NCI-H146 treated with DMSO at 0.1 percent for 48 hours (cell line): Measurements from ENCODE around the gene TMEM30B.
"Not testable (repeated sequence)": the region's sequence is repeated elsewhere in the genome, so short reads cannot be mapped to it uniquely, and the experiment has no call there.

Source experiments
- DNase-seq: peaks from one replicate; lab custom pipeline; 2025; ENCODE audit not compliant: unreplicated experiment; lab: John Stamatoyannopoulos, UW

The TMEM30B gene

GRCh38 chr14:61266891-61267740 lies 14.0 kb downstream of the TMEM30B start:
- DNase-seq = no peak

GRCh38 chr14:61266436-61266835 lies 14.7 kb downstream of the TMEM30B start:
- DNase-seq = no peak

- DNase-seq = no peak
Measured at GRCh38 chr14:61264651-61265050, 16.5 kb downstream of the TMEM30B start.

- DNase-seq = no peak
Measured at GRCh38 chr14:61264010-61264571, 17.0 kb downstream of the TMEM30B start.

DNA sequence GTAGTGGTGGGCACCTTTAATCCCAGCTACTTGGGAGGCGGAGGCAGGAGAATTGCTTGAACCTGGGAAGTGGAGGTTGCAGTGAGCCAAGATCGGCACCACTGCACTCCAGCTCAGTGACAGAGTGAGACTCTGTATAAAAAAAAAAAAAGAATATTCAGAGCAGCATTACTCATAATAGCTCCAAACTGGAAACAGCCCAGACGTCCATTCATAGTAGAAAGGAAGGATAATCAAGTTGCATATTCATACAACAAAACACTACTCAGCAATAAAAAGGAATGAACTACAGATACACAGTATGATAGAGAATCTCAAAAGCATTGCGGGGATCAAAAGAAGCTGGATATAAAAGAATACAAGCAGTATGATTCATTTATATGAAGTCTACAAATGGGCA lies 19.1 kb downstream of the TMEM30B start:
- DNase-seq = no peak

DNA sequence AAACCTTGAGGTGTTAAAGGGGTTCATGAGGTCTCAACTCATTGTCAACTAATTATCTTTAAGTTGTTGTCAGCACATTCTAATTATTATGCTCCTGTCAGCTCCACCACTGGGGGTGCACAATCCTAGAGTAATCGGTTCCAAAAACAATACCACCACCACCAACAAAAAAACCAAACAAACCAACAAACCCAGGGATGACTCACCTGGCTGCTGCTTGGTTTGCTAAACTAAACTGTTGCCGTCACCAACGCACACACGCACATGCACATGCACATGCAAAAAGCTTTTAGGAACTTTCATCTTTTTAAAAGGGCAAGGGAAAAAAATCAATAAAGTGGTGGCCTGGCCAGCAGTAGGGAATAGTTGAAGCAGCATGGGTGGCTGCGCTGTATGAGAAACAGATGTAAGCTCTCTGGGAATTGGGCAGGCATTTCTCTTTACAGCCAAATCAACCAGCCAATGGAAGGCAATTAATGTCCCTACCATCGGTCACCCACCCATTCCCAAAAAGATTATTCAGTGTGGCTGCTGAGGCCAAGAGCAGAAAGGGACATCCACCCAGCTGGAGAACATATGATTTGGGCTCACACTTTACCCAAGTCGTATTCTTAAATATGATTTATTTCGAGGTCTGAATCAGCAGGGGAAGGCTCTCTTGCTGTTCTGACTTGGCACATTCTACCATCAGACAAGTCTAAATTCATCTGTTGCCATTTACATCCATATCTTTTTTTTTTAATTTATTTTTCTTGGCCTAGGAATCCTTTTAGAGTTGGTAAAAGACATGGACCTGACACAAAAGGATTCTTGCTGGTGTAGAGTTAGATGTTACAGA lies 20.0 kb downstream of the TMEM30B start:
- DNase-seq = peak; percentile 12

GRCh38 chr14:61258985-61259384 lies 22.2 kb downstream of the TMEM30B start:
- DNase-seq = no peak

DNA sequence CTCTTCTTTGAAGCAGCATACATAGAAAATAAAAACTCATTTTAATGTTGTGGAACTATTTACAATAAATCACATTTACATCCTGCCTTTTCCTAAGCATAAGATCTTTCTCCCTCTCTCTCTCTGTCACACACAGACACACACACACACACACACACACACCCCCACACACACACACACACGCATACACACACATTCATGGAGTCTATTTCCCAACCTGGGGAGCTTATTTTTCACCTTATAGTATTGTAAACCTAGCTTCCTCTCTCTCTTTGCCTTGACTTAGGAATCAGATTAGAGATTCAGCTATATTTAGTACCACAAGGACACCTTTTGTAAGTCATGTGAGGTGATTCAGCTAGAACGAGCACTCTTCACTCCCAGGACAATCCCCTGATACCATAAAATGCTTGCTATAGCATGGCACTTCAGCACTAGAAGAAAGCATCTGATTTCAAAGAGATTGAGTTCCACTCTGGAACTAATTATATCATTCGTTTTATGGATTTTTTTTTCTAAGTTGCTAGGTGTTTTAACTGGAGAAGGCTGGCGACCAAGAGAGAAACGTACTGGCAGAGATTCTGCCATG lies 23.6 kb downstream of the TMEM30B start:
- no peak for DNase-seq

DNA sequence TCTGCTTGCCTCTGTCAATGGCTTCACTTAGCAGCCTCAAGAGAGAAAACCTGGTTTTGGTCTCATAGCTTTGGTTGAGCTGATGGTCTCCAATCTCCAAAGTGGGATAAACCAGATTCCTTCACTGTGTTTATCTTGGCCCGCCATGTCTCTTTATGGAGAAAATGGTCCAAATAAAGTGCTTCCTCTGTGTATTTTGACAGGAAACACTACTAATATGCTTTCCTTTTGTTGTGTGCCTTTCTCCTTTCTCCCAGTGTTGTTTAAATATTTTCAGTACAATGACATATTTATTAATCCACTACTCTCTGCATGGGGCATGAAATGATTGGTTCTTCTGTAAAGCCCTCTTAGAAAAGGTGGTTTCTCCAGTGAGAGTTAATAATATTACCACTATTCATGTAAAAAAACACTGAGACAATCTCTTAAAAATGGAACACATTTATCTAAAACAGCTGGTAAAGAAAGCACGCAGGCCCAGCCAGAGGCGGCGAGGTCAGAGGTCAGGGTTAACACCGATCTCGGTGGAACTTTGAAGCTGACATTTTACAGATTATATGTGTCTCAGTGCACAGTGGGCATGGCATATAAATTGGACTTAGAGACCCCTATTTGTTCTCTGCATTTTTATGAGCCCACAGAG lies 24.2 kb downstream of the TMEM30B start:
- DNase-seq = no peak

GRCh38 chr14:61255968-61256367 lies 25.2 kb downstream of the TMEM30B start:
- no peak for DNase-seq

DNA sequence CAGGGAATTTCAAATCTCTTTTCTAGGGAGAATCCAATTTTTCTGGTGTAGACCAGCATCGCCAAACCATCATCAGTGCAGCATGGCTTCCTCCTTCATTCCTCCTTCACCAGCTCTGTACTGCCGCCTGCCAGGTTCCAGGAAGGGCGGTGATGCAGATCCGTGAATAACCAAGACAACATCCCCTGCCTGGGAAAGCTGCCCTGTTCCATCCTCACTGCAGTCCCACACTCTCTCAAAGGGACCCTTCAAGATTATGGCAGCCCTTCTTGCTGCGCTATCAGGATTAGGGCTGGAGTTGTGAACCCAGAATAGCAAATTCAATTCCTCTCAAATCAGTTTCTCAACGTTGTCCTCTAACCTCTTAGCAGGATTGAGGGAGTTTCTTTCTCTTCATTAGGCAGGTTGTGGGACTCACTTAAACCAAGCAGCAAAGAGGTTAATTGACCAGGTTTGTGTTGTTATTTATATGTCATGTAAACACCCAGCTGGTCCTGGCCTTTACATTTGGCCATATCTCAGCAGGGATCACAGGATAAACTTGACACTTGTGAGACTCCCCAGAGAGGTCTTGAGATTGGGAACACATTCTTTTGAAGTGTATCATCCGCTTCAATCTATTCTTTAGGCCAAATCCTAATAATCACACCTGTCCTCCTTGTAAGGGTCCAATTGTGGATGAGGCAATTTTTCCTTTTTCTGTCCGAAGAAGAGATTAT lies 26.2 kb downstream of the TMEM30B start:
- DNase-seq = no peak

GRCh38 chr14:61253064-61253738 lies 27.9 kb downstream of the TMEM30B start:
- DNase-seq = no peak

DNA sequence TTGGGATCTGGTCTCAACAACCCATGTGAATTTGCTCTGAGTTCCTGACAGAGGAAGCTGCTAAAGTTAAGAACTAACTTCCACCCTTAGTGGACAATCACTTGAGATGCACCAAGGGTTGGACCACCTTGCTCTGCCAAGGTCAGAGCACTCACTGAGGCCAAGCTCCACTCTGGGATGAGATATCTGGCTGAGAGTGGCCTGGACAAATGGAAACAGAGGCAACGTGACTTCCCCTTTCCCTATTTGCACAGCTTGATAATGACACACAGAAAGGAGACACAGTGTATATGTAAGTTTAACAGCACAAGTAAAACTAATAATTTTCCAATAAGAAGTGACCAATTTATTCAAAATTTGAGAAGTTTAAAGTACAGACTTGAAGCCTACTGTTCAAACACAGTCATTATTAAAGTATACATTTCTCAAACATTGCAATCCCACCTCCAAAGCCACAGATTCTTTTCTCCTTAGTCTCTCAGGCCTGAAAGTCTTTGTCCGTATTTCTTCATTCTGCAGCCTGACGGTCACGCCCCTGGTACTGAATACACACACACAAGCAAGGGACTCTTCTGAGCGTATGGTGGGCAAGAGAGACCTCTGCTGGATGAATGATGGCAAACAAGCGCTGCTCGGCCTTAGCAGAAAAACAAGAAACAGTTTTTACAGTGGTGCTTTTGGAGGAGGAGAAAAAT lies 28.6 kb downstream of the TMEM30B start:
- DNase-seq = peak; percentile 65

DNA sequence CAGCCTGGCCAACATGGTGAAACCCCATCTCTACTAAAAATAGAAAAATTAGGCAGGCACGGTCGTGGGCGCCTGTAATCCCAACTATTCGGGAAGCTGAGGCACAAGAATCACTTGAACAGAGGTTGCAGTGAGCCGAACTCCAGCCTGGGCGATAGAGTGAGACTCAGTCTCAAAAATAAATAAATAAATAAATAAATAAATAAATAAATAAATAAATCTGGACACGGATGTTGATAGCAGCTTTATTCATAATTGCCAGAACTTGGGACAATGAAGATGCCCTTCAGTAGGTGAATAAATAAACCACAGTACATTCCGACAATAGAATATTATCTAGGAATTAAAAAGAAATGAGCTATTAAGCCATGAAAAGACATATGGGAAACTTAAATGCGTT lies 31.1 kb downstream of the TMEM30B start:
- no peak for DNase-seq

- no peak for DNase-seq
Measured at GRCh38 chr14:61247935-61248334, 33.2 kb downstream of the TMEM30B start.

DNA sequence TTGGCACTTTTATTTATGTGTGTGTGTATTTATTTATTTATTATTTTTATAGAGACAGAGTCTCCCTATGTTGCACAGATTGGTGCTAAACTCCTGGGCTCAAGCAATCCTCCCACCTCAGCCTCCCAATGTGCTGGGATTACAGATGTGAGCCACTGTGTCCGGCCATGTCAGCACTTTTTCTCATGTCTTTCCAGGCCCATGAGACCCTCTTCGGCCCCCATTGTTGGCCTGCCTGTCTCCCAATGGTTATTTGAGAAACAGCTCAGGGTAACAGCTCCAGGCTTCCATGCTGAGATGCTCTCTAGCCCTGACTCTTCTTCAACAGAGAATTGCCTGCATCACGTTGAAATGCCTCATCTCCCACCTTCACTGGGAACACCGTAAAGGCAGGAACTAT lies 34.4 kb downstream of the TMEM30B start:
- no peak for DNase-seq

DNA sequence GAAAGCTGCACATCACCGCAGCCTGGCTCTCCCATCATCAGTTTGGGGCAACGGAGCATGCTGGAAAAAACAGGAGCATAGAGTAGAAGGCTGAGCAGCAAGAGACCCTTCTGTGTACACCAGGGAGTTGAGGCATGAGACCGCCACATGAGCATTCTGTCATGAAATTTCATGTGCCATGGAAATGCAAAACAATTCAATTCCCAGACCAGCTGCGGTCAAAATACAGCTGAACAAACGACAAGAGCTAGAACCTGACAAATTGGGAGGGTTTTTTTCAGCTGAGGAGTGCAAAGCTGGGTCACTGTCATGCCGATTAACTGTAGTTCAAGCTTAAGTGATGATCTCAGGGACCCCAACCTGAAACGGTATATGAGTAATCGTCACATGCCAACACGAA lies 37.1 kb downstream of the TMEM30B start:
- DNase-seq = no peak

DNA sequence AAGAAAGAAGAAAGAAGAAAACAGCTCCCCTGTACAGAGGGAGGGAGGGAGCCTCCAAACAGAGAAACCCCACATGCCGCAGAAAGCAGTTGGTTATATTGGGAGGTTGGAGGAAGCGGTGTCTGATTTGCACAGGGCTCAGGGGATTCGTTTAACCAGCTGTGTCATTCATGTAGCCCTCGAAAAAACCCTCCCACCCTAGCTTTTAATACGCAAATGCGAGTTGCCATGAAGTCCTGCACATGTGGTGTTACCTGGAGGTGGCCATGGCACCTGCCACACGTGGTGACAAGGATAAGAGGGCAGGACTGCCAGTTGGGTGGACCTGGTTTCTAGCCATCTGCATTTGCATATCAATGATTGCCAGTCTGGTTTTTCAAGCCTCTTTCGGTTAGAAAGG lies 40.9 kb downstream of the TMEM30B start:
- DNase-seq = no peak

DNA sequence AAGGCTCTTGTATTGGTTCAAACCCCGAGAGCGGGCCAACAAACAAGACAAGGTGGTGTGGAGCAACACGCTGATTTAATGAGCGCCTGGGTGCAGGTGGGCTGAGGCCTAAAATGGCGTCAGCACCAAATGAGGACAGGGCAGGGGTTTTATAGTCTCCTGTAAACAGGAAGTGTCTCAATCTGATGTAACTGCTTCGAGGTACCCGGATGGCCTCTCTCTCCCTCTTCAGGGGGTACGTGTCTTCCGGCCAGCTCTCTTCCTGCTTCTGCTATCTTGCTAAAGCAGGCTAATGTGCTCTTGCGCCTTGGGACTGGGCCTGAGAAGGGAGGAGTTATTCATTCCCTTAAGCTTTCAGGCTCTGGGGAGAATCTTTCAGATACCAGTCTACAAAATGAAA lies 41.9 kb downstream of the TMEM30B start:
- DNase-seq = not testable (repeated sequence)
